Naive thymus-derived CD4-positive, alpha-beta T cell (primary cell): ENCODE measurements around the gene ZNF473. TPM values are rescaled to one million over a fixed set of nuclear protein-coding genes. Genes with fewer than 3 reads are reported as not detected.
"Not testable (repeated sequence)": the region's sequence is repeated elsewhere in the genome, so short reads cannot be mapped to it uniquely, and the experiment has no call there.

Experiments used
- ATAC-seq: fragments of 150-1000 bp; cut with Tn5 transposase; 2 replicates; pipeline ENCODE4 v1.10.0; 2021; ENCODE audit warnings: mild to moderate bottlenecking, moderate library complexity
- CTCF ChIA-PET: fragments of 350-600 bp; sonication (Branson Sonifier 250); formaldehyde crosslinking; loops from one replicate; lab custom pipeline; 2021; ENCODE audit warnings: antibody characterized with exemption; lab: Charles Lee
- POLR2A ChIA-PET: fragments of 350-600 bp; sonication (Branson Sonifier 250); formaldehyde crosslinking; loops from one replicate; lab custom pipeline; 2021; ENCODE audit warnings: antibody characterized with exemption, inconsistent platforms; lab: Charles Lee
- DNase-seq, 9 donors: peaks; one replicate each; pipeline versions ENCODE4 v3.0.0 to v3.0.0-alpha.2; 2020 to 2022; ENCODE audit warnings: mixed read lengths in 1 of 9
- H3K27ac ChIP-seq: one replicate; pipeline ENCODE4 v1.7.0; 2013; ENCODE audit warnings: mild to moderate bottlenecking, low read depth, low read length, moderate library complexity
- H3K27me3 ChIP-seq, 2 donors: one replicate each; pipeline ENCODE4 v1.7.0; 2013; ENCODE audit warnings: low read length in 2 of 2, mild to moderate bottlenecking in 2 of 2, moderate library complexity in 2 of 2; ENCODE audit not compliant: control insufficient read depth in 2 of 2, insufficient read depth in 2 of 2
- H3K36me3 ChIP-seq, 3 experiments: 1 replicate in 2 of 3; 2 replicates in 1 of 3; pipeline ENCODE4 v1.7.0; 2013; ENCODE audit warnings: low read length in 3 of 3, mild to moderate bottlenecking in 3 of 3, moderate library complexity in 1 of 3; ENCODE audit not compliant: insufficient read depth in 3 of 3, control insufficient read depth in 2 of 3
- H3K4me1 ChIP-seq, 2 donors: one replicate each; pipeline ENCODE4 v1.7.0; 2013; ENCODE audit warnings: low read length in 2 of 2, mild to moderate bottlenecking in 2 of 2, moderate library complexity in 1 of 2; ENCODE audit not compliant: control insufficient read depth in 2 of 2, insufficient read depth in 2 of 2
- H3K4me3 ChIP-seq: 2 replicates; pipeline ENCODE4 v1.7.0; 2013; ENCODE audit warnings: mild to moderate bottlenecking, low read length
- H3K9me3 ChIP-seq, 3 experiments: 1 replicate in 2 of 3; 2 replicates in 1 of 3; pipeline ENCODE4 v1.7.0; 2013; ENCODE audit warnings: low read length in 3 of 3; ENCODE audit not compliant: control insufficient read depth in 2 of 3
- H3K27ac Mint-ChIP-seq, 9 donors: one replicate each; pipeline ENCODE4 v1.8.0; 2020 to 2022; ENCODE audit warnings: mixed read lengths in 9 of 9, mild to moderate bottlenecking in 8 of 9, moderate library complexity in 5 of 9, inconsistent platforms in 2 of 9
- H3K27me3 Mint-ChIP-seq, 5 donors: one replicate each; pipeline ENCODE4 v1.8.0; 2021 to 2022; ENCODE audit warnings: mixed read lengths in 5 of 5, mild to moderate bottlenecking in 1 of 5
- H3K36me3 Mint-ChIP-seq, 5 donors: one replicate each; pipeline ENCODE4 v1.8.0; 2020 to 2022; ENCODE audit warnings: mixed read lengths in 5 of 5, mild to moderate bottlenecking in 3 of 5, inconsistent platforms in 1 of 5
- H3K4me1 Mint-ChIP-seq, 7 donors: one replicate each; pipeline ENCODE4 v1.8.0; 2020 to 2022; ENCODE audit warnings: mixed read lengths in 7 of 7, mild to moderate bottlenecking in 3 of 7, inconsistent platforms in 1 of 7
- H3K4me3 Mint-ChIP-seq, 10 donors: one replicate each; pipeline ENCODE4 v1.8.0; 2020 to 2022; ENCODE audit warnings: mild to moderate bottlenecking in 10 of 10, mixed read lengths in 10 of 10, moderate library complexity in 6 of 10, inconsistent platforms in 2 of 10
- H3K9me3 Mint-ChIP-seq, 11 donors: one replicate each; pipeline ENCODE4 v1.8.0; 2020 to 2022; ENCODE audit warnings: mixed read lengths in 11 of 11, mild to moderate bottlenecking in 4 of 11, inconsistent platforms in 1 of 11, moderate library complexity in 1 of 11
- intact Hi-C, 2 donors: fragments of 100-400 bp; cut with micrococcal nuclease; formaldehyde crosslinking; loops; one replicate each; pipeline ENCODE4 v1.15.1; 2023
- polyA plus RNA-seq, 2 donors: library from polyadenylated mRNA; unstranded; fragments of 300-500 nt; fragmentation: Illumina TruSeq; gene quantifications; one replicate each; pipeline ENCODE4 v1.2.3, GENCODE V29; 2021
- total RNA-seq, 6 experiments: library from RNA in 5 of 6; stranded (reverse) in 5 of 6; gene quantifications; 1 replicate in 5 of 6; 2 replicates in 1 of 6; pipeline ENCODE4 v1.2.3 and lab custom pipeline; 2021 to 2026

Gene ZNF473
- total and polyA plus RNA-seq, 7 experiments from 2014 or later, result 2.8 to 13.9 (median 8.3) TPM

DNA sequence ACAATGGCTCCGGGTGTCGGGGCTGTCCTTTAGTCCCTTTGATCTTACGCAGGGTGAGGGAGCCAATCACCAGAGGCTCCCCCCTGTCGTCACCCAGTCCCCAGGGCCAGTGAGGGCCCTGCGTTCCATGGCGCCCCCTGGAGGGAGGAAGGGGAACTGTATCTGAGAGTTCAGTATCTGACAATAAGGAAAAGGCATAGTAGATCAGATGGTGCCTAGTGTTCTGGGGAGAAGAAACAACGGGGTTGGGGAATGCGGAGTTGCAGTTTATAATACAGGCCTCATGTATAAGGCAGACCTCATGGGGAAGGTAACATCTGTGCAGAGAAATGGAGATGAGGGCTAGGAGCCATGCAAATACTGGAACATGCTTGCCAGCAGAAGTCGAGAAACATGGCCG is 66.8 kb downstream of the ZNF473 start:
- H3K27me3 ChIP-seq, result not testable (repeated sequence)

GRCh38 chr19:50097884-50098283 is 72.1 kb downstream of the ZNF473 start:
- DNase-seq, H3K27ac Mint-ChIP-seq, intact Hi-C loops, POLR2A ChIA-PET, H3K27me3 Mint-ChIP-seq, H3K9me3 Mint-ChIP-seq, H3K4me3 Mint-ChIP-seq, H3K4me3 ChIP-seq, ATAC-seq, CTCF ChIA-PET, H3K27ac ChIP-seq, H3K9me3 ChIP-seq, H3K4me1 ChIP-seq, H3K36me3 ChIP-seq, H3K27me3 ChIP-seq, H3K36me3 Mint-ChIP-seq, H3K4me1 Mint-ChIP-seq: not testable (repeated sequence)

More for the DNA sequence above, 66.8 kb downstream of the ZNF473 start:
- H3K9me3 ChIP-seq, H3K36me3 Mint-ChIP-seq, H3K4me3 ChIP-seq, CTCF ChIA-PET, intact Hi-C loops, POLR2A ChIA-PET, H3K4me1 ChIP-seq, H3K4me1 Mint-ChIP-seq, H3K4me3 Mint-ChIP-seq, DNase-seq, H3K27ac Mint-ChIP-seq, H3K27me3 Mint-ChIP-seq, ATAC-seq, H3K27ac ChIP-seq, H3K36me3 ChIP-seq, H3K9me3 Mint-ChIP-seq: not testable (repeated sequence)

- ATAC-seq, H3K27me3 ChIP-seq, intact Hi-C loops, H3K4me1 ChIP-seq, H3K9me3 Mint-ChIP-seq, H3K27ac Mint-ChIP-seq, POLR2A ChIA-PET, H3K36me3 ChIP-seq, H3K27me3 Mint-ChIP-seq, H3K36me3 Mint-ChIP-seq, H3K4me3 Mint-ChIP-seq, H3K27ac ChIP-seq, H3K4me1 Mint-ChIP-seq, CTCF ChIA-PET, H3K4me3 ChIP-seq, H3K9me3 ChIP-seq: not testable (repeated sequence)
- peak in 4 of 9 donors; percentile 3 to 34 (median 15) for DNase-seq
These were observed 73.1 kb downstream of the ZNF473 start for GRCh38 chr19:50098892-50099291.

DNA sequence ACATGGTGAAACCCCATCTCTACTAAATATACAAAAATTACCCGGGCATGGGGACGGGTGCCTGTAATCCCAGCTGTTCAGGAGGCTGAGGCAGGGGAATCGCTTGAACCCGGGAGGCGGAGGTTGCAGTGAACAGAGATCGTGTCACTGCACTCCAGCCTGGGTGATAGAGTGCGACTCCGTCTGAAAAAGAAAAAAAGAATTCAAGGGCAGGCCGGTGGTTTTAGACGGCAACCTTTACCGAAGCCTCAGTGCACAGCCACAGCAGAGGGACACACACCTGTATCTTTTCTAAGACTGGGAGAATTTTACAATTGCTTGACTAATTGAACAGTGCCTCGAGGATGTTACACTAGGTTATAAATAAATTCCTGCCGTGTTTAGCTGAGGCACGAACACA is 73.9 kb downstream of the ZNF473 start:
- H3K27ac ChIP-seq, POLR2A ChIA-PET, H3K36me3 ChIP-seq, CTCF ChIA-PET, intact Hi-C loops, H3K4me1 Mint-ChIP-seq, H3K36me3 Mint-ChIP-seq, H3K4me3 Mint-ChIP-seq, H3K9me3 ChIP-seq, H3K4me1 ChIP-seq, ATAC-seq, H3K4me3 ChIP-seq, H3K27me3 Mint-ChIP-seq, H3K9me3 Mint-ChIP-seq, H3K27me3 ChIP-seq, DNase-seq, H3K27ac Mint-ChIP-seq: not testable (repeated sequence)

DNA sequence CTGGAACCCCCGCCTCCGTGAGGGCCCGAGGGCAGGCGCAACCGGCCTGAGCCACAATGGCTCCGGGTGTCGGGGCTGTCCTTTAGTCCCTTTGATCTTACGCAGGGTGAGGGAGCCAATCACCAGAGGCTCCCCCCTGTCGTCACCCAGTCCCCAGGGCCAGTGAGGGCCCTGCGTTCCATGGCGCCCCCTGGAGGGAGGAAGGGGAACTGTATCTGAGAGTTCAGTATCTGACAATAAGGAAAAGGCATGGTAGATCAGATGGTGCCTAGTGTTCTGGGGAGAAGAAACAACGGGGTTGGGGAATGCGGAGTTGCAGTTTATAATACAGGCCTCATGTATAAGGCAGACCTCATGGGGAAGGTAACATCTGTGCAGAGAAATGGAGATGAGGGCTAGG is 75.1 kb downstream of the ZNF473 start:
- DNase-seq, H3K36me3 Mint-ChIP-seq, CTCF ChIA-PET, H3K27me3 Mint-ChIP-seq, ATAC-seq, H3K9me3 Mint-ChIP-seq, H3K27ac Mint-ChIP-seq, H3K36me3 ChIP-seq, H3K27ac ChIP-seq, H3K4me1 ChIP-seq, H3K9me3 ChIP-seq, H3K4me3 Mint-ChIP-seq, POLR2A ChIA-PET, H3K4me1 Mint-ChIP-seq, intact Hi-C loops, H3K27me3 ChIP-seq, H3K4me3 ChIP-seq: not testable (repeated sequence)

Other genes starting within 250 kb of the ZNF473 start
- gene FUZ, start 212.7 kb upstream of the ZNF473 start, total RNA-seq, result 10 to 100 TPM; 16.0 to 28.4 (median 26.8) TPM
- 1 to 10 TPM; 3.8 to 6.3 TPM for gene FUZ, start 212.7 kb upstream of the ZNF473 start, polyA plus RNA-seq
- 10 to 100 TPM; 36.8 to 75.2 (median 55.4) TPM for gene MED25, start 207.7 kb upstream of the ZNF473 start, total RNA-seq
- gene MED25, start 207.7 kb upstream of the ZNF473 start, polyA plus RNA-seq, result 10 to 100 TPM; 10.8 to 16.7 TPM
- gene PTOV1, start 174.8 kb upstream of the ZNF473 start, total RNA-seq, result 100 to 1,000 TPM in 4 of 5 experiments, 10 to 100 TPM in 1; 92.8 to 170 (median 160) TPM
- gene PTOV1, start 174.8 kb upstream of the ZNF473 start, polyA plus RNA-seq, result 10 to 100 TPM; 49.0 to 68.6 TPM
- 100 to 1,000 TPM; 141 to 174 (median 154) TPM for gene PNKP, start 158.4 kb upstream of the ZNF473 start, total RNA-seq
- 10 to 100 TPM; 19.4 to 24.8 TPM for gene PNKP, start 158.4 kb upstream of the ZNF473 start, polyA plus RNA-seq
- gene AKT1S1, start 148.7 kb upstream of the ZNF473 start, total RNA-seq, result 10 to 100 TPM; 15.9 to 25.7 (median 21.2) TPM
- 1 to 10 TPM; 4.7 to 5.8 TPM for gene AKT1S1, start 148.7 kb upstream of the ZNF473 start, polyA plus RNA-seq
- 100 to 1,000 TPM in 1 of 5 experiments, 10 to 100 TPM in 4; 42.9 to 106 (median 53.0) TPM for gene TBC1D17, start 148.3 kb upstream of the ZNF473 start, total RNA-seq
- gene TBC1D17, start 148.3 kb upstream of the ZNF473 start, polyA plus RNA-seq, result 10 to 100 TPM; 11.6 to 22.2 TPM
- gene IL4I1, start 129.1 kb upstream of the ZNF473 start, total RNA-seq, result 1 to 10 TPM; 1.2 to 6.8 (median 1.9) TPM
- gene IL4I1, start 129.1 kb upstream of the ZNF473 start, polyA plus RNA-seq, result not detected
- 10 to 100 TPM in 3 of 5 experiments, 1 to 10 TPM in 2; 5.9 to 16.1 (median 14.9) TPM for gene ATF5, start 96.8 kb upstream of the ZNF473 start, total RNA-seq
- gene ATF5, start 96.8 kb upstream of the ZNF473 start, polyA plus RNA-seq, result 1 to 10 TPM; 1.6 to 1.9 TPM
- gene NUP62, start 96.5 kb upstream of the ZNF473 start, total RNA-seq, result 100 to 1,000 TPM in 1 of 5 experiments, 10 to 100 TPM in 4; 26.9 to 130 (median 52.4) TPM
- 10 to 100 TPM; 46.3 to 65.0 TPM for gene NUP62, start 96.5 kb upstream of the ZNF473 start, polyA plus RNA-seq
- 1 to 10 TPM in 1 of 5 experiments, under 1 TPM in 3, not detected in 1; 0.14 to 1.3 (median 0.39) TPM for gene SIGLEC11, start 64.8 kb upstream of the ZNF473 start, total RNA-seq
- gene SIGLEC11, start 64.8 kb upstream of the ZNF473 start, polyA plus RNA-seq, result not detected
- gene VRK3, start 633 bp upstream of the ZNF473 start, total RNA-seq, result 100 to 1,000 TPM in 2 of 5 experiments, 10 to 100 TPM in 3; 70.6 to 121 (median 84.7) TPM
- 10 to 100 TPM; 73.9 to 98.4 TPM for gene VRK3, start 633 bp upstream of the ZNF473 start, polyA plus RNA-seq
- not detected for gene IZUMO2, start 137.3 kb downstream of the ZNF473 start, total RNA-seq
- gene IZUMO2, start 137.3 kb downstream of the ZNF473 start, polyA plus RNA-seq, result not detected
- not detected for gene MYH14, start 177.6 kb downstream of the ZNF473 start, total RNA-seq
- not detected for gene MYH14, start 177.6 kb downstream of the ZNF473 start, polyA plus RNA-seq